Activated T-helper 2 cell treated with anti-CD3 and anti-CD28 coated beads, Interferon-gamma antibody, Interleukin-2, Interleukin-4, amounts not matched to agents 10 μg/mL and 5 μg/mL and 100 μg/mL, durations not matched to agents 14 hours and 24 hours and 36 hours (primary cell): Measurements from ENCODE around the gene ITSN2. TPM values are rescaled to one million over a fixed set of nuclear protein-coding genes. Genes with fewer than 3 reads are reported as not detected.

ENCODE experiments used
- DNase-seq: peaks from one replicate; pipeline ENCODE4 v3.0.0; 2021; ENCODE audit warnings: low spot score
- H3K27ac Mint-ChIP-seq: one replicate; pipeline ENCODE4 v1.8.0; 2021; ENCODE audit warnings: mixed read lengths
- H3K27me3 Mint-ChIP-seq: one replicate; pipeline ENCODE4 v1.8.0; 2021; ENCODE audit warnings: low read depth, mixed read lengths
- H3K36me3 Mint-ChIP-seq: one replicate; pipeline ENCODE4 v1.8.0; 2021; ENCODE audit warnings: low read depth, mixed read lengths
- H3K4me1 Mint-ChIP-seq: one replicate; pipeline ENCODE4 v1.8.0; 2021; ENCODE audit warnings: low read depth, mixed read lengths
- H3K4me3 Mint-ChIP-seq: one replicate; pipeline ENCODE4 v1.8.0; 2021; ENCODE audit warnings: low read depth, mild to moderate bottlenecking, moderate library complexity, mixed read lengths
- H3K9me3 Mint-ChIP-seq: one replicate; pipeline ENCODE4 v1.8.0; 2021; ENCODE audit warnings: mixed read lengths
- intact Hi-C: fragments of 100-400 bp; cut with micrococcal nuclease; formaldehyde crosslinking; loops from one replicate; pipeline ENCODE4 v1.15.1; 2023
- total RNA-seq: library from RNA; stranded (reverse); gene quantifications from 2 replicates; pipeline ENCODE4 v1.2.3, GENCODE V29; 2022

ITSN2 gene
- total RNA-seq, 1 donor from 2014 or later: 53.2 TPM

- H3K4me3 Mint-ChIP-seq: no peak overlapping the region
- DNase-seq: no peak
- no peaks in the 10 kb centered on the region for H3K27me3 Mint-ChIP-seq
- intact Hi-C loops: loop anchor here (10.0 kb wide), 1 partner anchor 551 kb away; no protein-coding TSS in a partner anchor
- no peaks in the 10 kb centered on the region for H3K9me3 Mint-ChIP-seq
- no peaks in the 10 kb centered on the region for H3K36me3 Mint-ChIP-seq
- no peak overlapping the region for H3K27ac Mint-ChIP-seq
- no peaks in the 10 kb centered on the region for H3K4me1 Mint-ChIP-seq
These were observed 25.0 kb upstream of the ITSN2 start for GRCh38 chr2:24385366-24385765.

- no peaks in the 10 kb centered on the region for H3K9me3 Mint-ChIP-seq
- peaks cover 1% of the 10 kb centered on the region for H3K27me3 Mint-ChIP-seq
- H3K4me1 Mint-ChIP-seq: no peaks in the 10 kb centered on the region
- H3K27ac Mint-ChIP-seq: no peak overlapping the region
- H3K4me3 Mint-ChIP-seq: no peak overlapping the region
- peak; percentile 30 for DNase-seq
- H3K36me3 Mint-ChIP-seq: no peaks in the 10 kb centered on the region
- intact Hi-C loops: loop anchor here (5.0 to 10.0 kb wide), 3 partner anchors 155 to 548 kb away; partner anchors contain the start of gene TP53I3
These were observed 22.2 kb upstream of the ITSN2 start for GRCh38 chr2:24382363-24383073.

GRCh38 chr2:24380820-24381219 lies 20.5 kb upstream of the ITSN2 start:
- intact Hi-C loops: loop anchor here (5.0 to 10.0 kb wide), 3 partner anchors 154 to 546 kb away; partner anchors contain the start of gene TP53I3
- Mint-ChIP-seq H3K4me3 (no peak overlapping the region), H3K9me3 (no peaks in the 10 kb centered on the region), H3K27ac (no peak overlapping the region), H3K4me1 (no peaks in the 10 kb centered on the region), H3K27me3 (peaks cover 1% of the 10 kb centered on the region), H3K36me3 (no peaks in the 10 kb centered on the region)
- DNase-seq: no peak

GRCh38 chr2:24375349-24376087 lies 15.2 kb upstream of the ITSN2 start:
- Mint-ChIP-seq H3K4me3 (no peak overlapping the region), H3K36me3 (no peaks in the 10 kb centered on the region), H3K4me1 (no peaks in the 10 kb centered on the region), H3K27ac (no peak overlapping the region), H3K27me3 (peaks cover 1% of the 10 kb centered on the region), H3K9me3 (no peaks in the 10 kb centered on the region)
- DNase-seq: no peak
- intact Hi-C loops: no loop called here

- Mint-ChIP-seq H3K9me3 (no peaks in the 10 kb centered on the region), H3K27ac (no peak overlapping the region), H3K4me1 (no peaks in the 10 kb centered on the region), H3K4me3 (no peak overlapping the region), H3K27me3 (peaks cover 1% of the 10 kb centered on the region), H3K36me3 (no peaks in the 10 kb centered on the region)
- intact Hi-C loops: no loop called here
- no peak for DNase-seq
These were observed 14.0 kb upstream of the ITSN2 start for GRCh38 chr2:24374301-24374700.

- Mint-ChIP-seq H3K36me3 (no peaks in the 10 kb centered on the region), H3K4me1 (no peaks in the 10 kb centered on the region), H3K27me3 (no peaks in the 10 kb centered on the region), H3K9me3 (no peaks in the 10 kb centered on the region), H3K27ac (no peak overlapping the region), H3K4me3 (no peak overlapping the region)
- DNase-seq: no peak
- intact Hi-C loops: no loop called here
These were observed 11.7 kb upstream of the ITSN2 start for GRCh38 chr2:24372033-24372432.

- no peaks in the 10 kb centered on the region for H3K36me3 Mint-ChIP-seq
- H3K4me3 Mint-ChIP-seq: no peak overlapping the region
- no peak for DNase-seq
- H3K27ac Mint-ChIP-seq: no peak overlapping the region
- H3K9me3 Mint-ChIP-seq: no peaks in the 10 kb centered on the region
- peaks cover 5% of the 10 kb centered on the region for H3K4me1 Mint-ChIP-seq
- intact Hi-C loops: no loop called here
- H3K27me3 Mint-ChIP-seq: peaks cover 2% of the 10 kb centered on the region
These were observed 5.5 kb upstream of the ITSN2 start for GRCh38 chr2:24365826-24366225.

GRCh38 chr2:24365051-24365450 lies 4.7 kb upstream of the ITSN2 start:
- H3K4me3 Mint-ChIP-seq: no peak overlapping the region

GRCh38 chr2:24363301-24363700 lies 3.0 kb upstream of the ITSN2 start:
- intact Hi-C loops: loop anchor here (5.0 kb wide), 1 partner anchor 241 kb away; the partner anchor contains the start of genes FAM228B and PFN4
- Mint-ChIP-seq H3K27me3 (peaks cover 2% of the 10 kb centered on the region), H3K9me3 (no peaks in the 10 kb centered on the region), H3K4me1 (peaks cover 15% of the 10 kb centered on the region), H3K36me3 (no peaks in the 10 kb centered on the region), H3K27ac (no peak overlapping the region), H3K4me3 (no peak overlapping the region)
- DNase-seq: no peak

More at GRCh38 chr2:24365051-24365450, 4.7 kb upstream of the ITSN2 start:
- Mint-ChIP-seq H3K4me1 (peaks cover 6% of the 10 kb centered on the region), H3K27ac (no peak overlapping the region), H3K27me3 (peaks cover 2% of the 10 kb centered on the region), H3K9me3 (no peaks in the 10 kb centered on the region), H3K36me3 (no peaks in the 10 kb centered on the region)
- DNase-seq: no peak
- intact Hi-C loops: no loop called here

GRCh38 chr2:24362253-24362652 lies 1.9 kb upstream of the ITSN2 start:
- intact Hi-C loops: loop anchor here (5.0 kb wide), 1 partner anchor 240 kb away; the partner anchor contains the start of genes FAM228B and PFN4

GRCh38 chr2:24360963-24361330 lies 611 bp upstream of the ITSN2 start:
- peak overlapping the region; percentile 87 for H3K4me3 Mint-ChIP-seq
- H3K27ac Mint-ChIP-seq: peak overlapping the region; percentile 93
- H3K9me3 Mint-ChIP-seq: no peaks in the 10 kb centered on the region
- peaks cover 22% of the 10 kb centered on the region for H3K4me1 Mint-ChIP-seq
- H3K27me3 Mint-ChIP-seq: peaks cover 2% of the 10 kb centered on the region
- no peak for DNase-seq
- peaks cover 7% of the 10 kb centered on the region for H3K36me3 Mint-ChIP-seq
- intact Hi-C loops: loop anchor here (5.0 kb wide), 1 partner anchor 239 kb away; the partner anchor contains the start of genes FAM228B and PFN4

More at GRCh38 chr2:24362253-24362652, 1.9 kb upstream of the ITSN2 start:
- Mint-ChIP-seq H3K36me3 (peaks cover 1% of the 10 kb centered on the region), H3K27ac (no peak overlapping the region), H3K4me1 (peaks cover 18% of the 10 kb centered on the region), H3K27me3 (peaks cover 2% of the 10 kb centered on the region), H3K4me3 (no peak overlapping the region), H3K9me3 (no peaks in the 10 kb centered on the region)
- DNase-seq: no peak

GRCh38 chr2:24359129-24360049 lies 947 bp downstream of the ITSN2 start:
- no peaks in the 10 kb centered on the region for H3K9me3 Mint-ChIP-seq

More at GRCh38 chr2:24359129-24360049, 947 bp downstream of the ITSN2 start:
- peaks cover 2% of the 10 kb centered on the region for H3K27me3 Mint-ChIP-seq
- peaks cover 32% of the 10 kb centered on the region for H3K4me1 Mint-ChIP-seq
- peak; percentile 42 for DNase-seq
- H3K4me3 Mint-ChIP-seq: peak overlapping the region; percentile 82
- H3K36me3 Mint-ChIP-seq: peaks cover 7% of the 10 kb centered on the region
- intact Hi-C loops: loop anchor here (5.0 kb wide), 1 partner anchor 237 kb away; the partner anchor contains the start of genes FAM228B and PFN4
- peak overlapping the region; percentile 81 for H3K27ac Mint-ChIP-seq
